HEK293T (cell line): Measurements from ENCODE around the gene ZBTB4.

Experiments used
- ARNT ChIP-seq: fragments of 450-650 bp; IDR thresholded peaks from 2 replicates; pipeline ENCODE4 v1.6.1; 2017; ENCODE audit warnings: mild to moderate bottlenecking
- BHLHE40 ChIP-seq: fragments of 450-650 bp; IDR thresholded peaks from 2 replicates; pipeline ENCODE4 v1.6.1; 2016; ENCODE audit warnings: mild to moderate bottlenecking, moderate library complexity, borderline replicate concordance
- CTBP1 ChIP-seq: fragments of 450-650 bp; IDR thresholded peaks from 2 replicates; pipeline ENCODE4 v1.6.1; 2016; ENCODE audit warnings: borderline replicate concordance
- ELF4 ChIP-seq: fragments of 450-650 bp; IDR thresholded peaks from 2 replicates; pipeline ENCODE4 v1.6.1; 2017; ENCODE audit warnings: antibody characterized with exemption
- FOXA1 ChIP-seq: fragments of 450-650 bp; IDR thresholded peaks from 2 replicates; pipeline ENCODE4 v1.6.1; 2016; ENCODE audit warnings: mild to moderate bottlenecking
- FOXK2 ChIP-seq: fragments of 450-650 bp; IDR thresholded peaks from 2 replicates; pipeline ENCODE4 v1.6.1; 2016; ENCODE audit warnings: mild to moderate bottlenecking
- FOXM1 ChIP-seq: fragments of 450-650 bp; IDR thresholded peaks from 2 replicates; pipeline ENCODE4 v1.6.1; 2017; ENCODE audit warnings: mild to moderate bottlenecking, borderline replicate concordance
- HDGF ChIP-seq: fragments of 450-650 bp; IDR thresholded peaks from 2 replicates; pipeline ENCODE4 v1.6.1; 2017; ENCODE audit warnings: antibody characterized with exemption, borderline replicate concordance
- LEF1 ChIP-seq: fragments of 450-650 bp; IDR thresholded peaks from 2 replicates; pipeline ENCODE4 v1.6.1; 2017; ENCODE audit warnings: mild to moderate bottlenecking, borderline replicate concordance
- NFRKB ChIP-seq: fragments of 450-650 bp; IDR thresholded peaks from 2 replicates; pipeline ENCODE4 v1.6.1; 2016; ENCODE audit warnings: mild to moderate bottlenecking, moderate library complexity
- PKNOX1 ChIP-seq: fragments of 450-650 bp; IDR thresholded peaks from 2 replicates; pipeline ENCODE4 v1.6.1; 2016
- SUZ12 ChIP-seq: fragments of 450-650 bp; IDR thresholded peaks from 2 replicates; pipeline ENCODE4 v1.6.1; 2016; ENCODE audit warnings: mild to moderate bottlenecking
- TARDBP ChIP-seq: fragments of 450-650 bp; IDR thresholded peaks from 2 replicates; pipeline ENCODE4 v1.6.1; 2016
- ZNF384 ChIP-seq: fragments of 450-650 bp; IDR thresholded peaks from 2 replicates; pipeline ENCODE4 v1.6.1; 2016

DNA sequence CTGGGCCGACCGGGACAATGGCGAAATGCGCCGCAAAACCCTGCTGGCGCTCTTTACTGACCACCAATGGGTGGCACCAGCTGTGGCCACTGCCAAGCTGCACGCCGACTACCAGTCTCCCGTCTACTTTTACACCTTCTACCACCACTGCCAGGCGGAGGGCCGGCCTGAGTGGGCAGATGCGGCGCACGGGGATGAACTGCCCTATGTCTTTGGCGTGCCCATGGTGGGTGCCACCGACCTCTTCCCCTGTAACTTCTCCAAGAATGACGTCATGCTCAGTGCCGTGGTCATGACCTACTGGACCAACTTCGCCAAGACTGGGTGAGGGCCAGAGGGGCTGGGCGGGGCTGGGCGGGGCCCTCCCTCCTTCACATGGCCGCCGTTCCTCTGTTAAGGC is 63.6 kb downstream of the ZBTB4 start:
- TF ChIP-seq FOXM1 (no peak), LEF1 (no peak), NFRKB (no peak), ARNT (no peak), FOXA1 (no peak), ZNF384 (no peak), FOXK2 (no peak), PKNOX1 (no peak), CTBP1 (no peak), ELF4 (no peak), BHLHE40 (no peak), SUZ12 (no peak), TARDBP (no peak), HDGF (no peak)
